HG02588 (cell line): ENCODE data around the gene BCL2L1.

Experiments
- ATAC-seq: cut with Tn5 transposase; IDR thresholded peaks from one replicate; pipeline ENCODE4 v1.9.1; 2021; ENCODE audit warnings: mild to moderate bottlenecking, moderate library complexity; ENCODE audit not compliant: unreplicated experiment

The BCL2L1 gene

GRCh38 chr20:31694842-31695593 lies 27.6 kb downstream of the BCL2L1 start:
- no peak for ATAC-seq

GRCh38 chr20:31693987-31694661 lies 28.5 kb downstream of the BCL2L1 start:
- no peak for ATAC-seq

- ATAC-seq = no peak
Observed at GRCh38 chr20:31693402-31693801, 29.3 kb downstream of the BCL2L1 start.

- no peak for ATAC-seq
Observed at GRCh38 chr20:31691646-31692275, 30.9 kb downstream of the BCL2L1 start.

GRCh38 chr20:31690124-31690666 lies 32.5 kb downstream of the BCL2L1 start:
- no peak for ATAC-seq

- no peak for ATAC-seq
Observed at GRCh38 chr20:31689141-31689540, 33.5 kb downstream of the BCL2L1 start.

- no peak for ATAC-seq
Observed at GRCh38 chr20:31687777-31688176, 34.9 kb downstream of the BCL2L1 start.

GRCh38 chr20:31685853-31686643 lies 36.6 kb downstream of the BCL2L1 start:
- ATAC-seq = no peak

GRCh38 chr20:31684153-31685015 lies 38.3 kb downstream of the BCL2L1 start:
- peak; percentile 21 for ATAC-seq

GRCh38 chr20:31682927-31683326 lies 39.7 kb downstream of the BCL2L1 start:
- no peak for ATAC-seq

GRCh38 chr20:31682352-31682751 lies 40.3 kb downstream of the BCL2L1 start:
- no peak for ATAC-seq

GRCh38 chr20:31681769-31682168 lies 40.9 kb downstream of the BCL2L1 start:
- no peak for ATAC-seq

GRCh38 chr20:31681128-31681727 lies 41.4 kb downstream of the BCL2L1 start:
- no peak for ATAC-seq

GRCh38 chr20:31680286-31681127 lies 42.2 kb downstream of the BCL2L1 start:
- no peak for ATAC-seq

- no peak for ATAC-seq
Observed at GRCh38 chr20:31679357-31680285, 43.0 kb downstream of the BCL2L1 start.

GRCh38 chr20:31678389-31679356 lies 44.0 kb downstream of the BCL2L1 start:
- ATAC-seq = no peak
